HEK293T (cell line): ENCODE data around the gene COX6A1.

Experiments used
- ARNT ChIP-seq: fragments of 450-650 bp; IDR thresholded peaks from 2 replicates; pipeline ENCODE4 v1.6.1; 2017; ENCODE audit warnings: mild to moderate bottlenecking
- BHLHE40 ChIP-seq: fragments of 450-650 bp; IDR thresholded peaks from 2 replicates; pipeline ENCODE4 v1.6.1; 2016; ENCODE audit warnings: mild to moderate bottlenecking, moderate library complexity, borderline replicate concordance
- FOXA1 ChIP-seq: fragments of 450-650 bp; IDR thresholded peaks from 2 replicates; pipeline ENCODE4 v1.6.1; 2016; ENCODE audit warnings: mild to moderate bottlenecking

- no peak for TF ChIP-seq ARNT
- TF ChIP-seq FOXA1 = no peak
- TF ChIP-seq BHLHE40 = no peak
These were observed 29.1 kb upstream of the COX6A1 start for GRCh38 chr12:120408771-120409170.
